Vagina (tissue), 2 donors: ENCODE data around the gene BSND. TPM values are rescaled to one million over a fixed set of nuclear protein-coding genes. Genes with fewer than 3 reads are reported as not detected.

ENCODE experiments used
- DNase-seq, 2 donors: peaks; one replicate each; pipeline ENCODE4 v3.0.0-alpha.2; 2017; ENCODE audit errors: extremely low spot score in 2 of 2
- H3K27ac ChIP-seq: fragments of 200-600 bp; sonication (generic); one replicate; pipeline ENCODE4 v1.5.1; 2019
- H3K27me3 ChIP-seq: fragments of 200-600 bp; sonication (generic); one replicate; pipeline ENCODE4 v1.5.1; 2019
- H3K36me3 ChIP-seq, 2 donors: fragments of 200-600 bp; sonication (generic); one replicate each; pipeline ENCODE4 v1.5.1; 2017 to 2019
- H3K4me1 ChIP-seq: fragments of 200-600 bp; sonication (generic); one replicate; pipeline ENCODE4 v1.5.1; 2019
- H3K4me3 ChIP-seq, 2 donors: fragments of 200-600 bp; sonication (generic); 1 replicate in 1 of 2; 2 replicates in 1 of 2; pipeline ENCODE4 v1.5.1; 2016 to 2019
- H3K9me3 ChIP-seq: fragments of 200-600 bp; sonication (generic); one replicate; pipeline ENCODE4 v1.5.1; 2019
- POLR2A ChIP-seq, 2 donors: fragments of 450-650 bp; IDR thresholded peaks; one replicate each; pipeline ENCODE4 v1.6.1; 2017; ENCODE audit warnings: antibody characterized with exemption in 2 of 2, mild to moderate bottlenecking in 2 of 2, moderate library complexity in 2 of 2
- POLR2AphosphoS5 ChIP-seq, 2 donors: sonication (generic); formaldehyde crosslinking; IDR thresholded peaks; one replicate each; pipeline ENCODE4 v1.9.0; 2017; ENCODE audit warnings: antibody characterized with exemption in 2 of 2, mild to moderate bottlenecking in 2 of 2, low read depth in 1 of 2; ENCODE audit not compliant: insufficient read depth in 1 of 2
- intact Hi-C: fragments of 100-400 bp; cut with DNase I; formaldehyde crosslinking; loops from one replicate; pipeline ENCODE4 v1.15.1; 2023
- total RNA-seq: library from RNA; depleted of rRNA; stranded (reverse); fragments of >200 nt; gene quantifications from one replicate; pipeline ENCODE4 v1.2.3, GENCODE V29; 2016
- TF ChIP-seq, protein P1 (sequence below), 3 experiments: fragments of 450-650 bp in 2 of 3; fragments of 200-600 bp in 1 of 3; sonication (generic) in 1 of 3; IDR thresholded peaks; one replicate each; pipeline ENCODE4 v1.5.1; 2017 to 2019; ENCODE audit warnings: antibody characterized with exemption in 3 of 3, mild to moderate bottlenecking in 2 of 3, moderate library complexity in 2 of 3

The BSND gene
- total RNA-seq, 1 donor from 2014 or later, result not detected

DNA sequence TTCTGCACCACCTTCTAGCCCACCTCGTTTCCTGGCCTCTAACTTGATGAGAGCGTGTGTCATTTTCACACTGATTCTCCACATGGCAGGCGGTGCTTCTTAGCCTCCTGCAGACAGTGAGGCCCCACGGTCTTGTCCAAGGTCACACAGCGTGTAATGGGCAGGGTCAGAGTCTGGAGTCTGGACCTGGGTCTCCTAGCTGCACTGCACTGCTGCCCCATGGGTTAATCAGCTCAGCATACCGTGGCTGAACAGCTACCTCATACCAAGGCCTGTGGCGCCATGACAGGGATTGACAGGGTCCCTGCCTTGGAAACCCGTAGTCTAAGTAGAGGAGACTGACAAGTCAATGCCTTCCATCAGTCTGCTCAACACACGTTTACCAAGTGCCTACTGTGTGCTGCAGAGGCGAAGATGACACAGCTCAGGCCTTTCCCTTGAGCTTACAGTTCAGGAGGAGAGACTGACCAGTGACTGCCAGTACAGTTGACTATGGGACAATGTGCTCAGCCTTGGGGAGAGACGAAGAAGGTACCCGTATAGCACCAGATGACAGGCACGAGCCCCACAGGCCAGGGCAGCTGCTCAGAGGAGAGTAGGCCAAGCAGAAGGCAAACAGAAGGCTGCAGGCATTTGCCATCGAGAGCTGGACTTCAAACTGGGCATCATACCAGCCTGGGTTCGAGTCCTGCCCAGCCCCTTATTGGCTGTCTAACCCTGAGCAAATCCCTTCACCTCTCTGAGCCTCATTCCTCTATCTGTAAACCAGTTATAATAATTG is 46.1 kb downstream of the BSND start:
- TF ChIP-seq, protein P1, sequence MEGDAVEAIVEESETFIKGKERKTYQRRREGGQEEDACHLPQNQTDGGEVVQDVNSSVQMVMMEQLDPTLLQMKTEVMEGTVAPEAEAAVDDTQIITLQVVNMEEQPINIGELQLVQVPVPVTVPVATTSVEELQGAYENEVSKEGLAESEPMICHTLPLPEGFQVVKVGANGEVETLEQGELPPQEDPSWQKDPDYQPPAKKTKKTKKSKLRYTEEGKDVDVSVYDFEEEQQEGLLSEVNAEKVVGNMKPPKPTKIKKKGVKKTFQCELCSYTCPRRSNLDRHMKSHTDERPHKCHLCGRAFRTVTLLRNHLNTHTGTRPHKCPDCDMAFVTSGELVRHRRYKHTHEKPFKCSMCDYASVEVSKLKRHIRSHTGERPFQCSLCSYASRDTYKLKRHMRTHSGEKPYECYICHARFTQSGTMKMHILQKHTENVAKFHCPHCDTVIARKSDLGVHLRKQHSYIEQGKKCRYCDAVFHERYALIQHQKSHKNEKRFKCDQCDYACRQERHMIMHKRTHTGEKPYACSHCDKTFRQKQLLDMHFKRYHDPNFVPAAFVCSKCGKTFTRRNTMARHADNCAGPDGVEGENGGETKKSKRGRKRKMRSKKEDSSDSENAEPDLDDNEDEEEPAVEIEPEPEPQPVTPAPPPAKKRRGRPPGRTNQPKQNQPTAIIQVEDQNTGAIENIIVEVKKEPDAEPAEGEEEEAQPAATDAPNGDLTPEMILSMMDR (IDR thresholded peaks at IDR 0.05), result no peak
- TF ChIP-seq POLR2A (IDR thresholded peaks at IDR 0.05), result no peak
- no peak for TF ChIP-seq POLR2AphosphoS5 (IDR thresholded peaks at IDR 0.05; ENCODE audit: insufficient read depth in 1 of 2, low read depth in 1 of 2)
- Histone ChIP-seq H3K4me3 (no peak overlapping the region), H3K27ac (no peak overlapping the region), H3K4me1 (peaks cover 11% of the 10 kb centered on the region), H3K36me3 (no peaks in the 10 kb centered on the region), H3K27me3 (no peaks in the 10 kb centered on the region), H3K9me3 (no peaks in the 10 kb centered on the region)
- intact Hi-C loops, result no loop called here
- no peak for DNase-seq

DNA sequence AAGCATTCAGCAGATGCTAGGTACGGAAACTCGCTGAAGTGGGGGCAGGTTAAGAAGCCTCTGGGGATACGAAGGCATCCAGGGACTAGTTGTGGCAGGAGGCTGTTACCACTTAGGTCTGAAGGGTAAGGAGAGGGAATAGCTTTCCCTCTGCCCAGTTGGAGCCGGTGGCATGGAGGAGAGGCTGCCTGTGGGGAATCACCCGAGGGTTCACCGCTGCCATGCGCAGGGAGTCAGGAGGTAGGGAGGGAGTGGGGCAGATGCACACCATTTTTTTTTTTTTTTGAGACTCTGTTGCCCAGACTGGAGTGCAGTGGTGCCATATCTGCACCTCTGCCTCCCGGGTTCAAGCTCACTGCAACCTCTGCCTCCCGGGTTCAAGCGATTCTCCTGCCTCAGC is 46.7 kb downstream of the BSND start:
- H3K36me3 ChIP-seq, result no peaks in the 10 kb centered on the region
- intact Hi-C loops, result no loop called here
- no peak for DNase-seq
- H3K9me3 ChIP-seq, result no peaks in the 10 kb centered on the region
- H3K4me1 ChIP-seq, result peaks cover 7% of the 10 kb centered on the region
- H3K4me3 ChIP-seq, result no peak overlapping the region
- H3K27me3 ChIP-seq, result no peaks in the 10 kb centered on the region
- H3K27ac ChIP-seq, result no peak overlapping the region
- TF ChIP-seq POLR2A (IDR thresholded peaks at IDR 0.05) (no peak), POLR2AphosphoS5 (IDR thresholded peaks at IDR 0.05; ENCODE audit: insufficient read depth in 1 of 2, low read depth in 1 of 2) (no peak)
- TF ChIP-seq, protein P1 (IDR thresholded peaks at IDR 0.05), result no peak

DNA sequence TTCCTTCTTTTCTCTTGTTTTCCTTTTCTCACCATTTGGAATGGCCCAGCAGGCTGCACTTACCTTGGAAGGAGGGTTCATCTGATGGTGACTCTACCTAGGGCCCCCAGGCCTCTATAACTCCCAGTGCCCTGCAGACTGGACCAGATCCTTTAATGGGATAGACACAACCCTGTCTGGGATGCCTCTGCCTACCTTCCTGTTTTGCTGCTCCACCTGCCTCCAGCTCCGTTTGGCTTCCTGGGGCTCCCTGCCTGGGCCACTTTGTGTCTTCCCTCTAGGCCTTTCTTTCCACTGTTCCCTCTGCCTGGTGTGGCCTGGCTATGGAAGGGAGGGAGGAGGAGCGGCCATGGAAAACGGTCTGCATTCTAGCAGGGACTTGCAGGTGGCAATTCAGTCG is 48.1 kb downstream of the BSND start:
- H3K4me1 ChIP-seq, result no peaks in the 10 kb centered on the region
- H3K27ac ChIP-seq, result no peak overlapping the region
- H3K36me3 ChIP-seq, result no peaks in the 10 kb centered on the region
- H3K9me3 ChIP-seq, result no peaks in the 10 kb centered on the region
- intact Hi-C loops, result no loop called here
- no peaks in the 10 kb centered on the region for H3K27me3 ChIP-seq
- TF ChIP-seq POLR2AphosphoS5 (IDR thresholded peaks at IDR 0.05; ENCODE audit: insufficient read depth in 1 of 2, low read depth in 1 of 2), result no peak
- no peak for TF ChIP-seq POLR2A (IDR thresholded peaks at IDR 0.05)
- TF ChIP-seq, protein P1 (IDR thresholded peaks at IDR 0.05), result no peak
- DNase-seq, result no peak
- H3K4me3 ChIP-seq, result no peak overlapping the region

DNA sequence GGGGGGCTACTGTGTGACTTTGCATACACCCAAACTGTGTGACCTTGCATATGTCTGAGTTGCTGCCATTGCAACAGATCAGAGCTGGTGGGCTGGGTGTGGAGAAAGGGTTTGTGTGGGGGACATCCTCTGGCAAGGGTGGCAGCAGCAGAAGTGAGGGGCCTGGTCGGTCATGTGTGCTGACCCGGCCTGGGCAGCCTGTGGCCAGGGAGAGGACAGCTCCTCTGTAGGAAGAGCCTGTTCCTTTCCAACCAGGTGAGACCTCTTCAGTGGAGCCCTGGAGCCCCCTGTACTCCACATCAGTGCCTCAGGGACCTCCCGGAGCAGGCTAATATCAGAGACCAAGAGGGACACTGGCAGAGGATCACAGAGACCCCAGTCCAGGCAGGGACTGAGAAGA is 48.9 kb downstream of the BSND start:
- intact Hi-C loops, result no loop called here
- no peak overlapping the region for H3K27ac ChIP-seq
- no peaks in the 10 kb centered on the region for H3K9me3 ChIP-seq
- H3K36me3 ChIP-seq, result no peaks in the 10 kb centered on the region
- H3K4me1 ChIP-seq, result no peaks in the 10 kb centered on the region
- no peak overlapping the region for H3K4me3 ChIP-seq
- DNase-seq, result no peak
- no peak for TF ChIP-seq POLR2AphosphoS5 (IDR thresholded peaks at IDR 0.05; ENCODE audit: insufficient read depth in 1 of 2, low read depth in 1 of 2)
- TF ChIP-seq, protein P1 (IDR thresholded peaks at IDR 0.05), result no peak
- TF ChIP-seq POLR2A (IDR thresholded peaks at IDR 0.05), result no peak
- no peaks in the 10 kb centered on the region for H3K27me3 ChIP-seq
